HepG2 (cell line): Measurements from ENCODE around the gene PACC1. TPM values are rescaled to one million over a fixed set of nuclear protein-coding genes. Genes with fewer than 3 reads are reported as not detected.

Experiments
- ARID5B ChIP-seq: IDR thresholded peaks from 2 replicates; pipeline ENCODE4 v1.4.0; 2020; ENCODE audit warnings: mild to moderate bottlenecking, missing genetic modification reagents
- HES4 ChIP-seq: sonication (generic); formaldehyde crosslinking; IDR thresholded peaks from 2 replicates; pipeline ENCODE4 v1.9.0; 2021; ENCODE audit warnings: mild to moderate bottlenecking, missing genetic modification reagents, borderline replicate concordance
- MZF1 ChIP-seq: sonication (generic); formaldehyde crosslinking; IDR thresholded peaks from 2 replicates; pipeline ENCODE4 v1.8.1; 2023; ENCODE audit warnings: mild to moderate bottlenecking, missing genetic modification reagents, borderline replicate concordance
- NCOA2 ChIP-seq: sonication (generic); formaldehyde crosslinking; IDR thresholded peaks from 2 replicates; pipeline ENCODE4 v1.8.0; 2022; ENCODE audit warnings: inconsistent platforms
- NFKB2 ChIP-seq: sonication (generic); formaldehyde crosslinking; IDR thresholded peaks from 2 replicates; pipeline ENCODE4 v1.4.0; 2020; ENCODE audit warnings: missing genetic modification reagents, borderline replicate concordance
- RCOR2 ChIP-seq: IDR thresholded peaks from 2 replicates; pipeline ENCODE4 v1.6.1; 2016; ENCODE audit warnings: missing biosample characterization, missing genetic modification reagents
- SNAPC5 ChIP-seq: sonication (generic); formaldehyde crosslinking; IDR thresholded peaks from 2 replicates; pipeline ENCODE4 v1.8.1; 2023; ENCODE audit warnings: mild to moderate bottlenecking, missing genetic modification reagents, borderline replicate concordance
- SOX6 ChIP-seq, 2 experiments: fragments of 450-650 bp in 1 of 2; sonication (generic) in 1 of 2; formaldehyde crosslinking in 1 of 2; IDR thresholded peaks; 2 replicates each; pipeline versions ENCODE4 v1.4.0 to v1.6.1; 2017 to 2020; ENCODE audit warnings: antibody characterized with exemption in 1 of 2, mild to moderate bottlenecking in 1 of 2, missing genetic modification reagents in 1 of 2
- TRAFD1 ChIP-seq: sonication (generic); formaldehyde crosslinking; IDR thresholded peaks from 2 replicates; pipeline ENCODE4 v1.5.1; 2020; ENCODE audit warnings: missing genetic modification reagents, mild to moderate bottlenecking, borderline replicate concordance
- ZNF652 ChIP-seq: IDR thresholded peaks from 2 replicates; pipeline ENCODE4 v1.6.1; 2016; ENCODE audit warnings: low read depth, borderline replicate concordance
- polyA plus RNA-seq, 8 experiments: library from polyadenylated mRNA; depleted of rRNA in 3 of 8; stranded (reverse) in 7 of 8; unstranded in 1 of 8; fragments of >200 nt; fragmentation: Illumina TruSeq in 4 of 8; extraction: Trizol in 4 of 8; gene quantifications; 2 replicates each; pipeline versions ENCODE4 v1.2.1 to v1.2.3, GENCODE V29; 2011 to 2016; ENCODE audit warnings: low read depth in 4 of 8, missing spikeins in 1 of 8, mixed read lengths in 1 of 8; ENCODE audit not compliant: insufficient read depth in 1 of 8
- total RNA-seq, 5 experiments: library from RNA; depleted of rRNA; stranded (reverse); fragments of >200 nt; fragmentation: Illumina TruSeq; extraction: Trizol; gene quantifications; 2 replicates each; pipeline ENCODE4 v1.2.3, GENCODE V29; 2016; ENCODE audit warnings: low read depth in 1 of 5
- TF ChIP-seq, protein P1 (sequence below), 2 experiments: sonication (generic) in 1 of 2; formaldehyde crosslinking in 1 of 2; IDR thresholded peaks; 2 replicates each; pipeline versions ENCODE4 v1.4.0 to v1.6.1; 2016 to 2020; ENCODE audit warnings: borderline replicate concordance in 1 of 2, low read depth in 1 of 2, mild to moderate bottlenecking in 1 of 2, missing genetic modification reagents in 1 of 2
- TF ChIP-seq, protein P2 (sequence below): sonication (generic); formaldehyde crosslinking; IDR thresholded peaks from 2 replicates; pipeline ENCODE4 v1.4.0; 2020; ENCODE audit warnings: low read depth, mild to moderate bottlenecking, missing genetic modification reagents
- TF ChIP-seq, protein P3 (sequence below): sonication (generic); formaldehyde crosslinking; IDR thresholded peaks from 2 replicates; pipeline ENCODE4 v1.4.0; 2020; ENCODE audit warnings: mild to moderate bottlenecking, missing genetic modification reagents

The PACC1 gene
- total and polyA plus RNA-seq, 2 of the 13 experiments (the other 11 are each of a cell fraction or from before 2014, with no cell fraction given): 9.4 to 10.7 TPM

- TF ChIP-seq, protein P1, sequence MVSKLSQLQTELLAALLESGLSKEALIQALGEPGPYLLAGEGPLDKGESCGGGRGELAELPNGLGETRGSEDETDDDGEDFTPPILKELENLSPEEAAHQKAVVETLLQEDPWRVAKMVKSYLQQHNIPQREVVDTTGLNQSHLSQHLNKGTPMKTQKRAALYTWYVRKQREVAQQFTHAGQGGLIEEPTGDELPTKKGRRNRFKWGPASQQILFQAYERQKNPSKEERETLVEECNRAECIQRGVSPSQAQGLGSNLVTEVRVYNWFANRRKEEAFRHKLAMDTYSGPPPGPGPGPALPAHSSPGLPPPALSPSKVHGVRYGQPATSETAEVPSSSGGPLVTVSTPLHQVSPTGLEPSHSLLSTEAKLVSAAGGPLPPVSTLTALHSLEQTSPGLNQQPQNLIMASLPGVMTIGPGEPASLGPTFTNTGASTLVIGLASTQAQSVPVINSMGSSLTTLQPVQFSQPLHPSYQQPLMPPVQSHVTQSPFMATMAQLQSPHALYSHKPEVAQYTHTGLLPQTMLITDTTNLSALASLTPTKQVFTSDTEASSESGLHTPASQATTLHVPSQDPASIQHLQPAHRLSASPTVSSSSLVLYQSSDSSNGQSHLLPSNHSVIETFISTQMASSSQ (IDR thresholded peaks at IDR 0.05; ENCODE audit: low read depth): no peak
- TF ChIP-seq, protein P1 (CRISPR knock-in tag; IDR thresholded peaks at IDR 0.05; ENCODE audit: borderline replicate concordance): peak; percentile 58; the same call in 1 of the 2 replicates
- TF ChIP-seq HES4 (CRISPR knock-in tag) (peak; percentile 63; the same call in 1 of the 2 replicates), NFKB2 (CRISPR knock-in tag) (peak; percentile 1; the same call in 1 of the 2 replicates), TRAFD1 (CRISPR knock-in tag) (no peak), ZNF652 (no peak), SOX6 (IDR thresholded peaks at IDR 0.05) (no peak), SOX6 (CRISPR knock-in tag; IDR thresholded peaks at IDR 0.05) (peak; percentile 9; the same call in 1 of the 2 replicates), MZF1 (CRISPR knock-in tag) (no peak), ARID5B (CRISPR knock-in tag) (peak; percentile 12; the same call in 1 of the 2 replicates), NCOA2 (no peak), SNAPC5 (CRISPR knock-in tag) (no peak), RCOR2 (no peak)
- TF ChIP-seq, protein P2, sequence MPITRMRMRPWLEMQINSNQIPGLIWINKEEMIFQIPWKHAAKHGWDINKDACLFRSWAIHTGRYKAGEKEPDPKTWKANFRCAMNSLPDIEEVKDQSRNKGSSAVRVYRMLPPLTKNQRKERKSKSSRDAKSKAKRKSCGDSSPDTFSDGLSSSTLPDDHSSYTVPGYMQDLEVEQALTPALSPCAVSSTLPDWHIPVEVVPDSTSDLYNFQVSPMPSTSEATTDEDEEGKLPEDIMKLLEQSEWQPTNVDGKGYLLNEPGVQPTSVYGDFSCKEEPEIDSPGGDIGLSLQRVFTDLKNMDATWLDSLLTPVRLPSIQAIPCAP (CRISPR knock-in tag): no peak
- TF ChIP-seq, protein P3, sequence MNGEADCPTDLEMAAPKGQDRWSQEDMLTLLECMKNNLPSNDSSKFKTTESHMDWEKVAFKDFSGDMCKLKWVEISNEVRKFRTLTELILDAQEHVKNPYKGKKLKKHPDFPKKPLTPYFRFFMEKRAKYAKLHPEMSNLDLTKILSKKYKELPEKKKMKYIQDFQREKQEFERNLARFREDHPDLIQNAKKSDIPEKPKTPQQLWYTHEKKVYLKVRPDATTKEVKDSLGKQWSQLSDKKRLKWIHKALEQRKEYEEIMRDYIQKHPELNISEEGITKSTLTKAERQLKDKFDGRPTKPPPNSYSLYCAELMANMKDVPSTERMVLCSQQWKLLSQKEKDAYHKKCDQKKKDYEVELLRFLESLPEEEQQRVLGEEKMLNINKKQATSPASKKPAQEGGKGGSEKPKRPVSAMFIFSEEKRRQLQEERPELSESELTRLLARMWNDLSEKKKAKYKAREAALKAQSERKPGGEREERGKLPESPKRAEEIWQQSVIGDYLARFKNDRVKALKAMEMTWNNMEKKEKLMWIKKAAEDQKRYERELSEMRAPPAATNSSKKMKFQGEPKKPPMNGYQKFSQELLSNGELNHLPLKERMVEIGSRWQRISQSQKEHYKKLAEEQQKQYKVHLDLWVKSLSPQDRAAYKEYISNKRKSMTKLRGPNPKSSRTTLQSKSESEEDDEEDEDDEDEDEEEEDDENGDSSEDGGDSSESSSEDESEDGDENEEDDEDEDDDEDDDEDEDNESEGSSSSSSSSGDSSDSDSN (CRISPR knock-in tag): peak; percentile 92
These were observed at the start of gene PACC1 (continued) for GRCh38 chr1:212414328-212415106.
